IMR-90 (cell line): Measurements from ENCODE around the gene MEPE. TPM values are rescaled to one million over a fixed set of nuclear protein-coding genes. Genes with fewer than 3 reads are reported as not detected.
A peak's percentile ranks its signal among the peaks of the same experiment; 100 is the strongest.

Source experiments
- ATAC-seq: fragments of 200-7000 bp; cut with Tn5 transposase; 2 replicates; pipeline ENCODE4 v1.9.1; 2020; ENCODE audit warnings: low read depth, mild to moderate bottlenecking, moderate library complexity
- BruUV-seq: library from RNA; stranded (reverse); fragments of 400-500 nt; replicated peaks from 2 replicates; lab custom pipeline; 2021; lab: Mats Ljungman, UMichigan
- CTCF ChIA-PET: fragments of 300-600 bp; formaldehyde crosslinking; extraction: SDS; loops from one replicate; lab custom pipeline; 2021; ENCODE audit warnings: antibody characterized with exemption; lab: Yijun Ruan, JAX
- POLR2A ChIA-PET: fragments of 300-600 bp; sonication (Branson Sonifier 250); formaldehyde crosslinking; loops from one replicate; lab custom pipeline; 2022; ENCODE audit warnings: antibody characterized with exemption; ENCODE audit not compliant: unreplicated experiment; lab: Charles Lee
- DNase-seq: peaks from one replicate; pipeline ENCODE4 v3.0.0; 2013
- H2AFZ ChIP-seq: replicated peaks from 2 replicates; pipeline ENCODE3; 2013; ENCODE audit warnings: low read length, mild to moderate bottlenecking; ENCODE audit not compliant: poor library complexity
- H2AK5ac ChIP-seq: 2 replicates; pipeline ENCODE4 v1.6.1; 2013; ENCODE audit warnings: low read depth, low read length, inconsistent platforms
- H2AK9ac ChIP-seq: replicated peaks from 2 replicates; pipeline ENCODE3; 2013; ENCODE audit warnings: mild to moderate bottlenecking, low read depth, low read length, moderate library complexity; ENCODE audit not compliant: poor library complexity
- H2BK120ac ChIP-seq: 2 replicates; pipeline ENCODE4 v1.6.1; 2013; ENCODE audit warnings: low read depth, low read length, inconsistent platforms
- H2BK15ac ChIP-seq: 3 replicates; pipeline ENCODE4 v1.6.1; 2013; ENCODE audit warnings: low read depth, low read length, inconsistent platforms
- H2BK20ac ChIP-seq: 2 replicates; pipeline ENCODE4 v1.6.1; 2013; ENCODE audit warnings: low read depth, mild to moderate bottlenecking, inconsistent platforms, low read length, moderate library complexity
- H2BK5ac ChIP-seq: 2 replicates; pipeline ENCODE4 v1.6.1; 2013; ENCODE audit warnings: mild to moderate bottlenecking, low read depth, low read length, inconsistent platforms; ENCODE audit not compliant: poor library complexity, severe bottlenecking
- H3K14ac ChIP-seq: replicated peaks from 2 replicates; pipeline ENCODE4 v1.6.1; 2013; ENCODE audit warnings: low read depth, low read length, inconsistent platforms
- H3K18ac ChIP-seq: 2 replicates; pipeline ENCODE4 v1.6.1; 2013; ENCODE audit warnings: low read depth, low read length, control low read depth
- H3K23ac ChIP-seq: 2 replicates; pipeline ENCODE4 v1.6.1; 2013; ENCODE audit warnings: low read depth, low read length, inconsistent platforms
- H3K27ac ChIP-seq: 2 replicates; pipeline ENCODE4 v1.5.1; 2013; ENCODE audit warnings: mild to moderate bottlenecking, control low read depth, low read length; ENCODE audit not compliant: insufficient read depth
- H3K27me3 ChIP-seq: 2 replicates; pipeline ENCODE4 v1.6.1; 2013; ENCODE audit warnings: low read length; ENCODE audit not compliant: control insufficient read depth, insufficient read depth
- H3K36me3 ChIP-seq: 2 replicates; pipeline ENCODE4 v1.6.1; 2013; ENCODE audit warnings: low read length, mixed read lengths; ENCODE audit not compliant: control insufficient read depth, insufficient read depth
- H3K4ac ChIP-seq: 2 replicates; pipeline ENCODE4 v1.6.1; 2013; ENCODE audit warnings: low read depth, low read length, inconsistent platforms
- H3K4me1 ChIP-seq: 2 replicates; pipeline ENCODE4 v1.6.1; 2013; ENCODE audit warnings: low read length, mixed read lengths; ENCODE audit not compliant: control insufficient read depth, insufficient read depth
- H3K4me2 ChIP-seq: 2 replicates; pipeline ENCODE4 v1.6.1; 2013; ENCODE audit warnings: low read depth, mild to moderate bottlenecking, control low read depth, low read length, moderate library complexity
- H3K4me3 ChIP-seq: 2 replicates; pipeline ENCODE4 v1.5.1; 2013; ENCODE audit warnings: low read depth, mild to moderate bottlenecking, control low read depth, low read length, moderate library complexity; ENCODE audit not compliant: insufficient read depth
- H3K56ac ChIP-seq: 2 replicates; pipeline ENCODE4 v1.6.1; 2013; ENCODE audit warnings: low read length, inconsistent platforms; ENCODE audit not compliant: insufficient read depth; ENCODE audit errors: extremely low read depth
- H3K79me1 ChIP-seq, 2 experiments: 2 replicates each; pipeline ENCODE4 v1.6.1; 2013; ENCODE audit warnings: low read length in 2 of 2, inconsistent platforms in 1 of 2, low read depth in 1 of 2
- H3K9ac ChIP-seq: 2 replicates; pipeline ENCODE4 v1.6.1; 2013; ENCODE audit warnings: low read depth, low read length, control low read depth
- H3K9me1 ChIP-seq: 2 replicates; pipeline ENCODE4 v1.6.1; 2013; ENCODE audit warnings: low read length, inconsistent platforms; ENCODE audit not compliant: insufficient read depth
- H3K9me3 ChIP-seq: 2 replicates; pipeline ENCODE4 v1.6.1; 2013; ENCODE audit warnings: low read length; ENCODE audit not compliant: control insufficient read depth, insufficient read depth
- H4K20me1 ChIP-seq: 2 replicates; pipeline ENCODE4 v1.6.1; 2013; ENCODE audit warnings: low read length, inconsistent platforms; ENCODE audit not compliant: insufficient read depth
- H4K5ac ChIP-seq: 2 replicates; pipeline ENCODE4 v1.6.1; 2013; ENCODE audit warnings: mild to moderate bottlenecking, low read depth, low read length, control low read depth
- H4K8ac ChIP-seq, 2 experiments: 2 replicates each; pipeline ENCODE4 v1.6.1; 2013; ENCODE audit warnings: low read depth in 2 of 2, low read length in 2 of 2, control low read depth in 1 of 2, inconsistent platforms in 1 of 2
- H4K91ac ChIP-seq: 2 replicates; pipeline ENCODE4 v1.6.1; 2013; ENCODE audit warnings: low read depth, low read length, inconsistent platforms; ENCODE audit not compliant: insufficient read depth
- BHLHE40 ChIP-seq: fragments of 150-350 bp; IDR thresholded peaks from 2 replicates; pipeline ENCODE4 v1.6.1; 2016; ENCODE audit warnings: mild to moderate bottlenecking, low read depth, low read length
- MAFK ChIP-seq: IDR thresholded peaks from 2 replicates; pipeline ENCODE4 v1.6.1; 2012; ENCODE audit warnings: low read depth, low read length, improper control_type of control experiment
- MAZ ChIP-seq: IDR thresholded peaks from 2 replicates; pipeline ENCODE4 v1.6.1; 2012; ENCODE audit warnings: low read depth, mild to moderate bottlenecking, low read length, improper control_type of control experiment, moderate library complexity, borderline replicate concordance
- NFE2L2 ChIP-seq: fragments of 150-350 bp; IDR thresholded peaks from 2 replicates; pipeline ENCODE4 v1.6.1; 2016; ENCODE audit warnings: low read depth, mild to moderate bottlenecking, low read length
- POLR2A ChIP-seq: IDR thresholded peaks from 2 replicates; pipeline ENCODE4 v1.6.1; 2012; ENCODE audit warnings: mild to moderate bottlenecking, low read depth, low read length
- WGBS, 2 experiments: methylation state at CpG; one replicate each; pipeline versions ENCODE4 v1.1.5 to v1.1.7; 2013; ENCODE audit warnings: missing lambda C conversion rate in 2 of 2; ENCODE audit not compliant: insufficient read length in 1 of 2; ENCODE audit errors: extremely low coverage in 2 of 2; 5-methylcytosine and 5-hydroxymethylcytosine counted together
- dilution Hi-C: fragments of 300-500 bp; cut with HindIII; formaldehyde crosslinking; loops from one replicate; pipeline ENCODE4 v1.14.3; 2018; ENCODE audit warnings: low sequenced_read_pairs; ENCODE audit not compliant: unreplicated experiment
- in situ Hi-C: fragments of 300-500 bp; cut with MboI; formaldehyde crosslinking; loops from 3 replicates; pipeline ENCODE4 v1.14.3; 2019; ENCODE audit warnings: low sequenced_read_pairs, inconsistent platforms, mixed read lengths
- intact Hi-C: fragments of 100-400 bp; cut with micrococcal nuclease; formaldehyde crosslinking; loops from 2 replicates; pipeline ENCODE4 v1.10.0; 2022
- polyA plus RNA-seq, 3 experiments: library from polyadenylated mRNA; depleted of rRNA; stranded (reverse); fragments of >200 nt; gene quantifications; 2 replicates each; pipeline ENCODE4 v1.2.3, GENCODE V29; 2012; ENCODE audit warnings: low replicate concordance in 1 of 3
- total RNA-seq: library from RNA; depleted of rRNA; stranded (reverse); fragments of >200 nt; gene quantifications from 2 replicates; pipeline ENCODE4 v1.2.3, GENCODE V29; 2012

The MEPE gene
- total and polyA plus RNA-seq, 2 of the 4 experiments (the other 2 are of a cell fraction), result not detected

DNA sequence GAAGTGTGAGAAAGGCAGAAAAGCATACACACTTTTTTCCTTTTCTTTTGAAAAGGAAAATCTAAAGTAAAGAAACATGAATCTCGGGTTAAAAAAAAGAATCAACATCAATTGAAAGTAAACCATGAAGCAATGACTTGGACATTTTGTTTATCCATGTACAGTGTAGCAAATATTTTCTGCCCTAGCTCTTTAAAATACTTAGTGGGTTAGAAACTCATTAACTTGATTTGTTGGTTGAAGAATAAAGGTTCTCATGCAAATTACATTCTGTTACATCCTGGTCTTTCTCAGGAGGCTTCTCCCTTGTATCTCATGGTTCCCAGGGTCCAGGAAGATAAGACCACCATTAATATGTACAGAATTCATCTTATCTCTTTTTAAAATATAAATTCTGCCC, 9.0 kb upstream of the MEPE start:
- H3K36me3 ChIP-seq, result no peaks in the 10 kb centered on the region
- intact Hi-C loops (no loop called here), dilution Hi-C loops (no loop called here), in situ Hi-C loops (no loop called here)
- H3K23ac ChIP-seq, result no peak overlapping the region
- H2BK120ac ChIP-seq, result 0 out of 2 replicates have a peak overlapping the region, but pooled peaks have one; percentile 18
- H3K27me3 ChIP-seq, result no peaks in the 10 kb centered on the region; the same call in 1 of the 2 replicates
- H3K27ac ChIP-seq, result no peak overlapping the region
- BruUV-seq, result no TSS peak
- H2AK5ac ChIP-seq, result no peak overlapping the region
- ChIA-PET CTCF (interaction anchor here (1.0 to 1.7 kb wide), 2 partner anchors 25 to 151 kb away, joined by 3 to 5 read pairs; no protein-coding TSS in a partner anchor), POLR2A (no interaction called here)
- H4K91ac ChIP-seq, result no peak overlapping the region
- no peak overlapping the region for H3K14ac ChIP-seq
- H2AK9ac ChIP-seq, result no peak overlapping the region
- peak overlapping the region; percentile 64; the same call in 1 of the 2 replicates for H3K4me2 ChIP-seq
- H3K4me1 ChIP-seq, result peaks cover 12% of the 10 kb centered on the region
- H2BK15ac ChIP-seq, result no peak overlapping the region
- peaks cover 9% of the 10 kb centered on the region for H3K9me1 ChIP-seq
- TF ChIP-seq MAFK (no peak), MAZ (no peak), NFE2L2 (no peak), POLR2A (no peak), BHLHE40 (no peak)
- no CpG with 5 or more reads among the region's 1 CpG for WGBS, 2 experiments
- H2BK5ac ChIP-seq, result peak overlapping the region; percentile 56
- no peak overlapping the region for H4K8ac ChIP-seq
- no peak overlapping the region for H3K4ac ChIP-seq
- H3K9me3 ChIP-seq, result no peaks in the 10 kb centered on the region
- peak overlapping the region; percentile 52; the same call in 1 of the 2 replicates for H4K5ac ChIP-seq
- no peak overlapping the region for H3K18ac ChIP-seq
- DNase-seq (no peak), ATAC-seq (peak; percentile 30; the same call in 1 of the 2 replicates)
- H3K4me3 ChIP-seq, result no peak overlapping the region
- H2AFZ ChIP-seq, result no peak overlapping the region
- H3K9ac ChIP-seq, result no peak overlapping the region
- H4K20me1 ChIP-seq, result no peaks in the 10 kb centered on the region
- no peak overlapping the region for H3K56ac ChIP-seq
- H3K79me1 ChIP-seq, result no peaks in the 10 kb centered on the region
- no peak overlapping the region for H2BK20ac ChIP-seq
